Stimulated activated naive CD8-positive, alpha-beta T cell treated with anti-CD3 and anti-CD28 coated beads, Interleukin-15, Interleukin-2, amounts not matched to agents 100 ng/mL and 50 ng/mL, for 24 hours (primary cell): ENCODE results near the gene AIF1.
"Not testable (repeated sequence)": the region's sequence is repeated elsewhere in the genome, so short reads cannot be mapped to it uniquely, and the experiment has no call there.

Experiments used
- H3K27ac Mint-ChIP-seq: one replicate; pipeline ENCODE4 v1.8.0; 2021; ENCODE audit warnings: mild to moderate bottlenecking, mixed read lengths
- H3K27me3 Mint-ChIP-seq: one replicate; pipeline ENCODE4 v1.8.0; 2021; ENCODE audit warnings: mixed read lengths
- H3K36me3 Mint-ChIP-seq: one replicate; pipeline ENCODE4 v1.8.0; 2021; ENCODE audit warnings: low read depth, mixed read lengths
- H3K4me1 Mint-ChIP-seq: one replicate; pipeline ENCODE4 v1.8.0; 2021; ENCODE audit warnings: low read depth, mixed read lengths
- H3K4me3 Mint-ChIP-seq: one replicate; pipeline ENCODE4 v1.8.0; 2021; ENCODE audit warnings: mild to moderate bottlenecking, mixed read lengths
- H3K9me3 Mint-ChIP-seq: one replicate; pipeline ENCODE4 v1.8.0; 2021; ENCODE audit warnings: mixed read lengths

The AIF1 gene

GRCh38 chr6:31590691-31591090 is 24.3 kb upstream of the AIF1 start:
- H3K4me1 Mint-ChIP-seq: peaks cover 69% of the 10 kb centered on the region
- not testable (repeated sequence) for H3K9me3 Mint-ChIP-seq, H3K27ac Mint-ChIP-seq, H3K27me3 Mint-ChIP-seq, H3K36me3 Mint-ChIP-seq, H3K4me3 Mint-ChIP-seq

- H3K4me1 Mint-ChIP-seq: peaks cover 68% of the 10 kb centered on the region
- peaks cover 5% of the 10 kb centered on the region for H3K36me3 Mint-ChIP-seq
- peak overlapping the region; percentile 58 for H3K4me3 Mint-ChIP-seq
- H3K27me3 Mint-ChIP-seq: no peaks in the 10 kb centered on the region
- no peaks in the 10 kb centered on the region for H3K9me3 Mint-ChIP-seq
- peak overlapping the region; percentile 64 for H3K27ac Mint-ChIP-seq
These were observed 22.6 kb upstream of the AIF1 start for GRCh38 chr6:31592396-31592771.

- Mint-ChIP-seq H3K4me1 (peaks cover 55% of the 10 kb centered on the region), H3K27ac (peak overlapping the region; percentile 61), H3K4me3 (no peak overlapping the region), H3K36me3 (no peaks in the 10 kb centered on the region), H3K9me3 (no peaks in the 10 kb centered on the region), H3K27me3 (no peaks in the 10 kb centered on the region)
These were observed 18.0 kb upstream of the AIF1 start for GRCh38 chr6:31597006-31597405.

GRCh38 chr6:31607317-31607716 is 7.7 kb upstream of the AIF1 start:
- no peak overlapping the region for H3K27ac Mint-ChIP-seq

GRCh38 chr6:31609519-31610406 is 5.3 kb upstream of the AIF1 start:
- no peaks in the 10 kb centered on the region for H3K27me3 Mint-ChIP-seq
- no peaks in the 10 kb centered on the region for H3K36me3 Mint-ChIP-seq
- H3K4me3 Mint-ChIP-seq: no peak overlapping the region
- peaks cover 8% of the 10 kb centered on the region for H3K4me1 Mint-ChIP-seq
- H3K27ac Mint-ChIP-seq: no peak overlapping the region
- no peaks in the 10 kb centered on the region for H3K9me3 Mint-ChIP-seq

More at GRCh38 chr6:31607317-31607716, 7.7 kb upstream of the AIF1 start:
- Mint-ChIP-seq H3K27me3 (no peaks in the 10 kb centered on the region), H3K36me3 (no peaks in the 10 kb centered on the region), H3K4me1 (no peaks in the 10 kb centered on the region), H3K4me3 (no peak overlapping the region), H3K9me3 (no peaks in the 10 kb centered on the region)

- no peak overlapping the region for H3K4me3 Mint-ChIP-seq
- H3K36me3 Mint-ChIP-seq: no peaks in the 10 kb centered on the region
- no peaks in the 10 kb centered on the region for H3K27me3 Mint-ChIP-seq
- no peak overlapping the region for H3K27ac Mint-ChIP-seq
- no peaks in the 10 kb centered on the region for H3K9me3 Mint-ChIP-seq
- peaks cover 20% of the 10 kb centered on the region for H3K4me1 Mint-ChIP-seq
These were observed 4.1 kb upstream of the AIF1 start for GRCh38 chr6:31610968-31611367.

- H3K4me1 Mint-ChIP-seq: peaks cover 48% of the 10 kb centered on the region
- H3K4me3 Mint-ChIP-seq: no peak overlapping the region
- H3K27ac Mint-ChIP-seq: no peak overlapping the region
- H3K36me3 Mint-ChIP-seq: peaks cover 11% of the 10 kb centered on the region
- no peaks in the 10 kb centered on the region for H3K9me3 Mint-ChIP-seq
- H3K27me3 Mint-ChIP-seq: no peaks in the 10 kb centered on the region
These were observed 887 bp upstream of the AIF1 start for GRCh38 chr6:31614075-31614619.

- Mint-ChIP-seq H3K4me1 (peaks cover 54% of the 10 kb centered on the region), H3K27me3 (no peaks in the 10 kb centered on the region), H3K9me3 (no peaks in the 10 kb centered on the region), H3K4me3 (peak overlapping the region; percentile 90), H3K27ac (peak overlapping the region; percentile 91), H3K36me3 (peaks cover 16% of the 10 kb centered on the region)
These were observed 714 bp downstream of the AIF1 start for GRCh38 chr6:31615748-31616147.

GRCh38 chr6:31617010-31617409 is 2.0 kb downstream of the AIF1 start:
- Mint-ChIP-seq H3K36me3 (peaks cover 27% of the 10 kb centered on the region), H3K4me3 (peak overlapping the region; percentile 90), H3K9me3 (no peaks in the 10 kb centered on the region), H3K4me1 (peaks cover 59% of the 10 kb centered on the region), H3K27me3 (no peaks in the 10 kb centered on the region), H3K27ac (peak overlapping the region; percentile 91)

- H3K9me3 Mint-ChIP-seq: no peaks in the 10 kb centered on the region
- peaks cover 58% of the 10 kb centered on the region for H3K4me1 Mint-ChIP-seq
- H3K36me3 Mint-ChIP-seq: peaks cover 53% of the 10 kb centered on the region
- H3K27me3 Mint-ChIP-seq: no peaks in the 10 kb centered on the region
- H3K4me3 Mint-ChIP-seq: peak overlapping the region; percentile 91
- peak overlapping the region; percentile 99 for H3K27ac Mint-ChIP-seq
These were observed 5.0 kb downstream of the AIF1 start for GRCh38 chr6:31619805-31620585.

GRCh38 chr6:31620586-31621319 is 5.7 kb downstream of the AIF1 start, which contains the start of gene PRRC2A:
TSS of gene PRRC2A (plus strand) at chr6:31620715. CDS start at chr6:31622790, 2,075 bp downstream.
- Mint-ChIP-seq H3K27ac (peak within 1 kb of the TSS; percentile 99), H3K4me3 (peak within 1 kb of the TSS; percentile 91), H3K4me1 (peaks cover 51% of the 10 kb centered on the region), H3K36me3 (peaks cover 61% of the 10 kb centered on the region), H3K9me3 (no peaks in the 10 kb centered on the region), H3K27me3 (no peaks in the 10 kb centered on the region)

GRCh38 chr6:31621320-31621939 is 6.4 kb downstream of the AIF1 start:
- H3K36me3 Mint-ChIP-seq: peaks cover 67% of the 10 kb centered on the region

GRCh38 chr6:31621991-31622390 is 7.0 kb downstream of the AIF1 start:
- no peaks in the 10 kb centered on the region for H3K9me3 Mint-ChIP-seq
- peaks cover 38% of the 10 kb centered on the region for H3K4me1 Mint-ChIP-seq
- H3K4me3 Mint-ChIP-seq: peak overlapping the region; percentile 91
- H3K27me3 Mint-ChIP-seq: no peaks in the 10 kb centered on the region
- peak overlapping the region; percentile 94 for H3K27ac Mint-ChIP-seq
- peaks cover 68% of the 10 kb centered on the region for H3K36me3 Mint-ChIP-seq

More at GRCh38 chr6:31621320-31621939, 6.4 kb downstream of the AIF1 start:
- Mint-ChIP-seq H3K27me3 (no peaks in the 10 kb centered on the region), H3K9me3 (no peaks in the 10 kb centered on the region), H3K4me1 (peaks cover 44% of the 10 kb centered on the region), H3K27ac (peak overlapping the region; percentile 94), H3K4me3 (peak overlapping the region; percentile 91)

- no peaks in the 10 kb centered on the region for H3K27me3 Mint-ChIP-seq
- H3K36me3 Mint-ChIP-seq: peaks cover 74% of the 10 kb centered on the region
These were observed 7.7 kb downstream of the AIF1 start for GRCh38 chr6:31622684-31623091.

More at GRCh38 chr6:31622684-31623091, 7.7 kb downstream of the AIF1 start:
- Mint-ChIP-seq H3K4me3 (peak overlapping the region; percentile 91), H3K9me3 (no peaks in the 10 kb centered on the region), H3K4me1 (peaks cover 34% of the 10 kb centered on the region), H3K27ac (peak overlapping the region; percentile 94)
